ENCODE results near the gene NOTCH3.

GRCh38 chr19:15195371-15196334 is 5.1 kb downstream of the NOTCH3 start:
- TF ChIP-seq POLR2A (IDR thresholded peaks at IDR 0.05; ENCODE audit: low read depth, low read length) (no peak), TAF1 (IDR thresholded peaks at IDR 0.05; ENCODE audit: low read depth, low read length) (no peak), POLR2AphosphoS5 (IDR thresholded peaks at IDR 0.05; ENCODE audit: low read depth, low read length) (no peak), PAX5 (IDR thresholded peaks at IDR 0.05; ENCODE audit: insufficient read depth, low read length, severe bottlenecking) (no peak)

All from GM12891 (cell line).